Stimulated activated CD8-positive, alpha-beta memory T cell treated with anti-CD3 and anti-CD28 coated beads, Interleukin-15, amount 100 ng/mL, for 48 hours (primary cell): ENCODE data around the gene DUS1L.

Experiments
- DNase-seq, 2 donors: peaks; one replicate each; pipeline ENCODE4 v3.0.0-alpha.2; 2020; ENCODE audit warnings: low read depth in 2 of 2

DUS1L gene

GRCh38 chr17:82012640-82013295 lies 52.8 kb downstream of the DUS1L start:
- DNase-seq = no peak

DNA sequence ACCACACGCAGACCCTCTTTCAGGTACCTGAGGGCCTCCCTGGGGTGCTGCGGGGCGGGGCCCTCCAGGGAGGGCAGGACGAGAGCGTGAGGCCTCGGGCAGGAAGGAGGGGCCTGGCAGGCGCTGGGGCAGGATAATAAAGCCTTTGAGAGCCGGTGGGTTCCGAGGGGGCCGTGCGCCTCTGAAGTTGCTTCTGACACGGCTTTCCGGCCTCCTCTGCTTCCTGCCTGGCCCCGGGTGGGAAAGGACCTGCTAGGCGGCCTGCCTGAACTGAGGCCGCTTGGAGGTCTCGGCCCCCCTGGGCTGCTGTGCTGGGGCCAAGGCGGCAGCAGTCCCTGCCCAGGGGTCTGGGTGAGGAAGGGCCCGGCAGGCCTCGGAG lies 53.4 kb downstream of the DUS1L start:
- no peak for DNase-seq

DNA sequence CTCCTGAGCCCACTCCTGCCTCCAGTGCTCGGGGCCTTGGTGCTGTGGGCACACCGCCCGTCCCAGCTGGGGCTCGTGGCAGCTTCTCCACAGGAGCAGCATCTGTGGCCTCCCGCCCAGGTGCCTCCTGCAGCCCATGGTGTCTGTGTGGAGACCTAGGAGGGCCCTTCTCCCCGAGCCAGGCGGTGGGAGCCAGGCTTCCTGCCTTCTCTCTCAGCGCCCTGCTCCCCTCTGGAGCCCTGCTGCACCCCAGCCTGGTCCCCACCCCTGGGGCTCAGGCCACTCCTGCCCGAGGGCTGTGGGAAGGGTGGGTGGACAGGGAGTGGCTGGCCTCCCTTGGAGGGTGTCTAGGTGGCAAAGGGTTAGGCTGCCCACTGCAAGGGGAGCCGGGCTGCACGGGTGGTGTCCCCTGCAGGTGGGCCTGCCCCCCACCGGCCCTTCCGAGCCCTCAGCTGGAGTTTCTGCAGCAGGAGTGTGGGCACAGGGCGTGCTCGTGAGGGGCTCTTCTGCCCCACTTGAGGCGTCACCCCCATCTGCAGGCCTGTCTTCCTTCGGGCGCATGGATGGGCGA lies 53.9 kb downstream of the DUS1L start:
- DNase-seq = no peak

GRCh38 chr17:82010575-82011525 lies 54.8 kb downstream of the DUS1L start:
- no peak for DNase-seq

- DNase-seq = no peak
These were observed 56.2 kb downstream of the DUS1L start for GRCh38 chr17:82009413-82009812.

- no peak for DNase-seq
These were observed 56.6 kb downstream of the DUS1L start for GRCh38 chr17:82008941-82009405.

- DNase-seq = no peak
These were observed 57.2 kb downstream of the DUS1L start for GRCh38 chr17:82008258-82008940.
